Spleen (tissue), 7 donors: ENCODE measurements around the gene SIRPA.

Experiments used
- CTCF ChIP-seq, 11 experiments: fragments of 200-600 bp in 7 of 11; fragments of 450-650 bp in 4 of 11; sonication (generic) in 4 of 11; IDR thresholded peaks in 8 of 11; conservative IDR thresholded peaks in 3 of 11; 1 replicate in 7 of 11; 2 replicates in 4 of 11; pipeline versions ENCODE4 v1.4.0 to v1.8.0; 2016 to 2021; ENCODE audit warnings: antibody characterized with exemption in 11 of 11, inconsistent platforms in 4 of 11, mild to moderate bottlenecking in 1 of 11
- POLR2A ChIP-seq, 3 donors: fragments of 450-650 bp; IDR thresholded peaks; one replicate each; pipeline ENCODE4 v1.5.1; 2017; ENCODE audit warnings: antibody characterized with exemption in 3 of 3, mild to moderate bottlenecking in 1 of 3
- POLR2AphosphoS5 ChIP-seq, 3 donors: sonication (generic); formaldehyde crosslinking; IDR thresholded peaks; one replicate each; pipeline ENCODE4 v1.5.1; 2017; ENCODE audit warnings: antibody characterized with exemption in 3 of 3
- donor health status: DM: no; HTN: no; CAD: no; lungs with moderate emphysema.
- donor health status: DM: no; HTN: no; CAD: no.
- donor health status: DM: no; HTN: no; CAD: no.

GRCh38 chr20:1855690-1856089 is 39.5 kb upstream of the SIRPA start:
- TF ChIP-seq CTCF (IDR thresholded peaks at IDR 0.05 in 8 of 11, conservative IDR thresholded peaks at IDR 0.05 in 3 of 11) (no peak), POLR2A (IDR thresholded peaks at IDR 0.05) (no peak), POLR2AphosphoS5 (IDR thresholded peaks at IDR 0.05) (no peak)
